ENCODE data around the gene LAMC1.

The LAMC1 gene

GRCh38 chr1:183079712-183080388 lies 56.6 kb downstream of the LAMC1 start:
- DNase-seq (ENCODE audit: low read depth in 3 of 3) = no peak

GRCh38 chr1:183080406-183080805 lies 57.2 kb downstream of the LAMC1 start:
- DNase-seq (ENCODE audit: low read depth in 3 of 3) = no peak

GRCh38 chr1:183081402-183082120 lies 58.3 kb downstream of the LAMC1 start:
- DNase-seq (ENCODE audit: low read depth in 3 of 3) = no peak

- no peak for DNase-seq (ENCODE audit: low read depth in 3 of 3)
These were observed 59.4 kb downstream of the LAMC1 start for GRCh38 chr1:183082650-183083049.

GRCh38 chr1:183087001-183087400 lies 63.8 kb downstream of the LAMC1 start:
- no peak for DNase-seq (ENCODE audit: low read depth in 3 of 3)

GRCh38 chr1:183089025-183089639 lies 65.9 kb downstream of the LAMC1 start:
- no peak for DNase-seq (ENCODE audit: low read depth in 3 of 3)

GRCh38 chr1:183090391-183091006 lies 67.3 kb downstream of the LAMC1 start:
- DNase-seq (ENCODE audit: low read depth in 3 of 3) = no peak

GRCh38 chr1:183091181-183091580 lies 68.0 kb downstream of the LAMC1 start:
- DNase-seq (ENCODE audit: low read depth in 3 of 3) = no peak

- no peak for DNase-seq (ENCODE audit: low read depth in 3 of 3)
These were observed 69.1 kb downstream of the LAMC1 start for GRCh38 chr1:183092350-183092749.

- DNase-seq (ENCODE audit: low read depth in 3 of 3) = no peak
These were observed 69.9 kb downstream of the LAMC1 start for GRCh38 chr1:183093066-183093668.

- DNase-seq (ENCODE audit: low read depth in 3 of 3) = no peak
These were observed 70.6 kb downstream of the LAMC1 start for GRCh38 chr1:183093786-183094298.

GRCh38 chr1:183094351-183094750 lies 71.1 kb downstream of the LAMC1 start:
- DNase-seq (ENCODE audit: low read depth in 3 of 3) = no peak

GRCh38 chr1:183096351-183096750 lies 73.1 kb downstream of the LAMC1 start:
- no peak for DNase-seq (ENCODE audit: low read depth in 3 of 3)

- DNase-seq (ENCODE audit: low read depth in 3 of 3) = no peak
These were observed 73.7 kb downstream of the LAMC1 start for GRCh38 chr1:183096894-183097293.

- no peak for DNase-seq (ENCODE audit: low read depth in 3 of 3)
These were observed 74.3 kb downstream of the LAMC1 start for GRCh38 chr1:183097438-183098051.

- DNase-seq (ENCODE audit: low read depth in 3 of 3) = no peak
These were observed 75.1 kb downstream of the LAMC1 start for GRCh38 chr1:183098317-183098716.

- no peak for DNase-seq (ENCODE audit: low read depth in 3 of 3)
These were observed 77.2 kb downstream of the LAMC1 start for GRCh38 chr1:183100361-183100974.

- DNase-seq (ENCODE audit: low read depth in 3 of 3) = no peak
These were observed 77.9 kb downstream of the LAMC1 start for GRCh38 chr1:183101081-183101480.

- DNase-seq (ENCODE audit: low read depth in 3 of 3) = no peak
These were observed 78.6 kb downstream of the LAMC1 start for GRCh38 chr1:183101841-183102276.

GRCh38 chr1:183103147-183103546 lies 79.9 kb downstream of the LAMC1 start:
- DNase-seq (ENCODE audit: low read depth in 3 of 3) = no peak

GRCh38 chr1:183103577-183103976 lies 80.4 kb downstream of the LAMC1 start:
- DNase-seq (ENCODE audit: low read depth in 3 of 3) = no peak

Measured in stimulated activated CD4-positive, alpha-beta T cell treated with anti-CD3 and anti-CD28 coated beads, TNF-alpha, amount 100 ng/mL, for 24 hours (primary cell).